Fibroblast of lung (primary cell): ENCODE results near the gene LCE5A. TPM values are rescaled to one million over a fixed set of nuclear protein-coding genes. Genes with fewer than 3 reads are reported as not detected.

Experiments
- DNase-seq, 2 donors: peaks; one replicate each; pipeline versions ENCODE4 v3.0.0 to v3.0.0-alpha.2; 2010; ENCODE audit warnings: low read depth in 2 of 2
- H2AFZ ChIP-seq: 2 replicates; pipeline ENCODE4 v1.5.1; 2012; ENCODE audit warnings: low read length, control low read depth, inconsistent platforms
- H3K27ac ChIP-seq: 2 replicates; pipeline ENCODE4 v1.5.1; 2011; ENCODE audit warnings: low read length, control low read depth; ENCODE audit not compliant: insufficient read depth
- H3K27me3 ChIP-seq: 2 replicates; pipeline ENCODE4 v1.5.1; 2011; ENCODE audit warnings: mild to moderate bottlenecking, low read length; ENCODE audit not compliant: control insufficient read depth, insufficient read depth
- H3K36me3 ChIP-seq: 2 replicates; pipeline ENCODE4 v1.5.1; 2011; ENCODE audit warnings: low read length; ENCODE audit not compliant: control insufficient read depth, insufficient read depth
- H3K4me1 ChIP-seq: 2 replicates; pipeline ENCODE4 v1.5.1; 2011; ENCODE audit warnings: low read length; ENCODE audit not compliant: control insufficient read depth, insufficient read depth; ENCODE audit errors: extremely low read depth
- H3K4me2 ChIP-seq: 2 replicates; pipeline ENCODE4 v1.5.1; 2011; ENCODE audit warnings: low read length, control low read depth; ENCODE audit not compliant: insufficient read depth; ENCODE audit errors: extremely low read depth
- H3K4me3 ChIP-seq, 4 experiments: fragments of 200-600 bp in 1 of 4; sonication (generic) in 1 of 4; replicated peaks in 1 of 4; 2 replicates each; pipeline ENCODE4 v1.5.1; 2011 to 2016; ENCODE audit warnings: low read length in 4 of 4, low read depth in 3 of 4, mild to moderate bottlenecking in 3 of 4, control low read depth in 2 of 4, inconsistent platforms in 1 of 4, mixed read lengths in 1 of 4; ENCODE audit not compliant: insufficient read depth in 1 of 4; ENCODE audit errors: control extremely low read depth in 1 of 4
- H3K79me2 ChIP-seq: 2 replicates; pipeline ENCODE4 v1.5.1; 2012; ENCODE audit warnings: mild to moderate bottlenecking, low read length, inconsistent platforms; ENCODE audit not compliant: control insufficient read depth, insufficient read depth
- H3K9ac ChIP-seq: 2 replicates; pipeline ENCODE4 v1.5.1; 2011; ENCODE audit warnings: mild to moderate bottlenecking, low read length, control low read depth; ENCODE audit not compliant: insufficient read depth
- H3K9me3 ChIP-seq: 2 replicates; pipeline ENCODE4 v1.5.1; 2012; ENCODE audit warnings: low read depth, low read length; ENCODE audit not compliant: control insufficient read depth, insufficient read depth
- H4K20me1 ChIP-seq: 2 replicates; pipeline ENCODE4 v1.5.1; 2011; ENCODE audit warnings: low read length; ENCODE audit not compliant: control insufficient read depth, insufficient read depth; ENCODE audit errors: extremely low read depth
- CTCF ChIP-seq, 2 donors: IDR thresholded peaks in 1 of 2; conservative IDR thresholded peaks in 1 of 2; 1 replicate in 1 of 2; 2 replicates in 1 of 2; pipeline ENCODE4 v1.5.1; 2011 to 2012; ENCODE audit warnings: low read length in 2 of 2, control low read depth in 1 of 2, inconsistent platforms in 1 of 2, low read depth in 1 of 2, mild to moderate bottlenecking in 1 of 2
- EZH2 ChIP-seq: IDR thresholded peaks from 2 replicates; pipeline ENCODE4 v1.5.1; 2012; ENCODE audit warnings: low read length, control low read depth, mild to moderate bottlenecking; ENCODE audit errors: missing control alignments
- polyA minus RNA-seq: library from RNA; depleted of rRNA, polyadenylated mRNA; stranded (reverse); fragments of >200 nt; gene quantifications from 2 replicates; pipeline ENCODE4 v1.2.3, GENCODE V29; 2011; ENCODE audit warnings: low replicate concordance
- polyA plus RNA-seq, 2 donors: library from polyadenylated mRNA; depleted of rRNA in 1 of 2; stranded (reverse) in 1 of 2; unstranded in 1 of 2; fragments of >200 nt; gene quantifications; 2 replicates each; pipeline ENCODE4 v1.2.1, GENCODE V29; 2011 to 2012; ENCODE audit warnings: missing spikeins in 1 of 2
- total RNA-seq: library from RNA; depleted of rRNA; stranded (reverse); fragments of >200 nt; gene quantifications from 2 replicates; pipeline ENCODE4 v1.2.1, GENCODE V29; 2014

LCE5A gene, protein sequence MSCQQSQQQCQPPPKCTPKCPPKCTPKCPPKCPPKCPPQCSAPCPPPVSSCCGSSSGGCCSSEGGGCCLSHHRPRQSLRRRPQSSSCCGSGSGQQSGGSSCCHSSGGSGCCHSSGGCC
- total RNA-seq (not detected in 2 replicates), polyA plus RNA-seq (not detected in 2 replicates), polyA minus RNA-seq (not detected in 2 replicates)
- not detected in 2 replicates for polyA plus RNA-seq (2012)

- Histone ChIP-seq H4K20me1 (no peaks in the 10 kb centered on the region), H3K9ac (no peak within 1 kb of the TSS), H3K4me2 (no peak within 1 kb of the TSS), H3K36me3 (no peaks in the 10 kb centered on the region), H2AFZ (no peak within 1 kb of the TSS), H3K9me3 (no peaks in the 10 kb centered on the region), H3K4me3 (no peak within 1 kb of the TSS), H3K27ac (no peak within 1 kb of the TSS), H3K79me2 (no peaks in the 10 kb centered on the region), H3K4me1 (no peaks in the 10 kb centered on the region), H3K27me3 (peaks cover 8% of the 10 kb centered on the region)
- TF ChIP-seq CTCF (conservative IDR thresholded peaks at IDR 0.05 in 1 of 2, IDR thresholded peaks at IDR 0.05 in 1 of 2; ENCODE audit: low read depth in 1 of 2, low read length in 2 of 2) (no peak), EZH2 (no peak)
- DNase-seq, result no peak
Observed at GRCh38 chr1:152510503-152510902, at the start of gene LCE5A. TSS of gene LCE5A (plus strand) at chr1:152510803. CDS start at chr1:152511535, 732 bp downstream.

- peak; percentile 36 to 46 for DNase-seq
- Histone ChIP-seq H2AFZ (no peak overlapping the region), H3K27me3 (no peaks in the 10 kb centered on the region), H3K4me1 (no peaks in the 10 kb centered on the region), H3K4me2 (no peak overlapping the region), H3K79me2 (no peaks in the 10 kb centered on the region), H4K20me1 (no peaks in the 10 kb centered on the region), H3K9ac (no peak overlapping the region), H3K36me3 (no peaks in the 10 kb centered on the region), H3K4me3 (no peak overlapping the region), H3K9me3 (no peaks in the 10 kb centered on the region), H3K27ac (no peak overlapping the region)
- TF ChIP-seq CTCF (conservative IDR thresholded peaks at IDR 0.05 in 1 of 2, IDR thresholded peaks at IDR 0.05 in 1 of 2; ENCODE audit: low read depth in 1 of 2, low read length in 2 of 2), result peak; percentile 56
- no peak for TF ChIP-seq EZH2
Observed at GRCh38 chr1:152461544-152461943, 49.1 kb upstream of the LCE5A start.

DNA sequence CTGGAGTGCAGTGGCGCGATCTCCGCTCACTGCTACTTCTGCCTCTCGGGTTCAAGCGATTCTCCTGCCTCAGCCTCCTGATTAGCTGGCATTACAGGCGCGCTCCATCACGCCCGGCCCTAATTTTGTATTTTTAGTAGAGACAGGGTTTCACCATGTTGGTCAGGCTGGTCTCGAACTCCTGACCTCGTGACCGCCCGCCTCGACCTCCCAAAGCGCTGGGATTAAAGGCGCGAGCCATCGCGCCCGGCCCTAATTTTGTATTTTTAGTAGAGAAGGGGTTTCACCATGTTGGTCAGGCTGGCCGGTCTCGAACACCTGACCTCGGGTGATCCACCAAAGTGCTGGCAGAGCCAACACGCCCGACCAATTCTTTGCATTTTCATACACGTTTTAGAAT, 48.0 kb upstream of the LCE5A start:
- Histone ChIP-seq H3K9ac (no peak overlapping the region), H3K9me3 (no peaks in the 10 kb centered on the region), H3K27ac (no peak overlapping the region), H3K4me1 (no peaks in the 10 kb centered on the region), H3K27me3 (no peaks in the 10 kb centered on the region), H3K79me2 (no peaks in the 10 kb centered on the region), H2AFZ (no peak overlapping the region), H3K4me3 (no peak overlapping the region), H4K20me1 (no peaks in the 10 kb centered on the region), H3K36me3 (no peaks in the 10 kb centered on the region), H3K4me2 (no peak overlapping the region)
- no peak for DNase-seq
- no peak for TF ChIP-seq CTCF (conservative IDR thresholded peaks at IDR 0.05 in 1 of 2, IDR thresholded peaks at IDR 0.05 in 1 of 2; ENCODE audit: low read depth in 1 of 2, low read length in 2 of 2)
- TF ChIP-seq EZH2, result no peak
